K562 (cell line): ENCODE measurements around the gene DEF6. TPM values are rescaled to one million over a fixed set of nuclear protein-coding genes. Genes with fewer than 3 reads are reported as not detected.

Experiments used
- CEBPG ChIP-seq, 3 experiments: fragments of 200-800 bp in 1 of 3; sonication (Bioruptor generic) in 1 of 3; sonication (generic) in 1 of 3; formaldehyde crosslinking in 1 of 3; IDR thresholded peaks in 2 of 3; conservative IDR thresholded peaks in 1 of 3; 2 replicates each; pipeline versions ENCODE4 v1.6.1 to v1.8.0; 2016 to 2022; ENCODE audit warnings: missing compliant biosample characterization in 2 of 3, missing genetic modification characterization in 2 of 3, mild to moderate bottlenecking in 1 of 3, missing genetic modification reagents in 1 of 3
- GABPB1 ChIP-seq: sonication (generic); formaldehyde crosslinking; IDR thresholded peaks from 2 replicates; pipeline ENCODE4 v1.8.0; 2022; ENCODE audit warnings: mild to moderate bottlenecking, missing genetic modification reagents
- JUN ChIP-seq, 2 experiments: sonication (generic) in 1 of 2; formaldehyde crosslinking in 1 of 2; IDR thresholded peaks; 2 replicates each; pipeline versions ENCODE4 v1.6.1 to v1.8.0; 2012 to 2022; ENCODE audit warnings: borderline replicate concordance in 2 of 2, mild to moderate bottlenecking in 2 of 2, improper control_type of control experiment in 1 of 2, low read depth in 1 of 2, low read length in 1 of 2, missing genetic modification reagents in 1 of 2
- MYNN ChIP-seq, 2 experiments: sonication (generic); formaldehyde crosslinking in 1 of 2; IDR thresholded peaks; 2 replicates each; pipeline versions ENCODE4 v1.5.0 to v1.6.1; 2016 to 2020; ENCODE audit warnings: antibody characterized with exemption in 1 of 2, missing genetic modification reagents in 1 of 2
- NCOA4 ChIP-seq: fragments of 450-650 bp; IDR thresholded peaks from 2 replicates; pipeline ENCODE4 v1.6.1; 2018; ENCODE audit warnings: mild to moderate bottlenecking; ENCODE audit not compliant: partially characterized antibody
- NFIC ChIP-seq: fragments of 450-650 bp; IDR thresholded peaks from 2 replicates; pipeline ENCODE4 v1.6.1; 2017; ENCODE audit warnings: mild to moderate bottlenecking, inconsistent platforms
- PML ChIP-seq: IDR thresholded peaks from 2 replicates; pipeline ENCODE4 v1.6.1; 2012; ENCODE audit warnings: low read length, inconsistent platforms
- SAFB2 ChIP-seq: fragments of 200-400 bp; formaldehyde crosslinking; IDR thresholded peaks from 2 replicates; pipeline ENCODE4 v1.6.1; 2018; ENCODE audit warnings: borderline replicate concordance, low read length, low read depth, moderate library complexity; ENCODE audit not compliant: severe bottlenecking
- SMARCA4 ChIP-seq: fragments of 450-650 bp; IDR thresholded peaks from 2 replicates; pipeline ENCODE4 v1.6.1; 2016
- SREBF1 ChIP-seq: fragments of 150-350 bp; IDR thresholded peaks from 2 replicates; pipeline ENCODE4 v1.6.1; 2014; ENCODE audit warnings: antibody characterized with exemption, low read depth, low read length, borderline replicate concordance
- YBX1 ChIP-seq: fragments of 450-650 bp; IDR thresholded peaks from 2 replicates; pipeline ENCODE4 v1.7.1; 2016; ENCODE audit warnings: mild to moderate bottlenecking
- polyA plus RNA-seq, 8 experiments: library from polyadenylated mRNA; depleted of rRNA in 4 of 8; stranded (reverse) in 5 of 8; unstranded in 3 of 8; fragments of >200 nt; fragmentation: Nextera tagmentation in 2 of 8; fragmentation: Illumina TruSeq in 1 of 8; extraction: Ambion mirVana in 2 of 8; extraction: Trizol in 1 of 8; gene quantifications; 2 replicates each; pipeline versions ENCODE4 v1.2.1 to v1.2.3, GENCODE V29; 2011 to 2014; ENCODE audit warnings: inconsistent platforms in 1 of 8, missing spikeins in 1 of 8
- total RNA-seq, 7 experiments: library from RNA; depleted of rRNA in 6 of 7; stranded (reverse); fragments of >200 nt in 6 of 7; fragmentation: Illumina TruSeq in 2 of 7; extraction: Trizol in 2 of 7; gene quantifications; 2 replicates each; pipeline versions ENCODE4 v1.2.1 to v1.2.3, GENCODE V29; 2011 to 2021; ENCODE audit warnings: low replicate concordance in 1 of 7
- TF ChIP-seq, protein P1 (sequence below): fragments of 250-450 bp; sonication (Bioruptor Pico); IDR thresholded peaks from 2 replicates; pipeline ENCODE4 v1.6.1; 2021; ENCODE audit warnings: mild to moderate bottlenecking
- TF ChIP-seq, protein P2 (sequence below): sonication (generic); formaldehyde crosslinking; IDR thresholded peaks from 2 replicates; pipeline ENCODE4 v1.8.0; 2023; ENCODE audit warnings: mild to moderate bottlenecking, missing genetic modification reagents
- TF ChIP-seq, protein P3 (sequence below): fragments of 450-650 bp; formaldehyde crosslinking; IDR thresholded peaks from 2 replicates; pipeline ENCODE4 v1.4.0; 2020; ENCODE audit warnings: mild to moderate bottlenecking, mixed read lengths
- TF ChIP-seq, protein P4 (sequence below): fragments of 450-650 bp; IDR thresholded peaks from 2 replicates; pipeline ENCODE4 v1.6.1; 2016; ENCODE audit warnings: borderline replicate concordance
- TF ChIP-seq, protein P5 (sequence below), 2 experiments: IDR thresholded peaks; 2 replicates each; pipeline ENCODE4 v1.6.1; 2011; ENCODE audit warnings: borderline replicate concordance in 1 of 2, control low read depth in 1 of 2, low read depth in 1 of 2, low read length in 1 of 2, mild to moderate bottlenecking in 1 of 2, mixed read lengths in 1 of 2, moderate library complexity in 1 of 2; ENCODE audit not compliant: insufficient read depth in 1 of 2, insufficient read length in 1 of 2, poor library complexity in 1 of 2, severe bottlenecking in 1 of 2; ENCODE audit errors: extremely low read depth in 1 of 2

The DEF6 gene
- total and polyA plus RNA-seq, 9 of the 15 experiments (the other 6 are each of a cell fraction or from before 2014, with no cell fraction given) = 1.3 to 44.6 (median 22.7) TPM

DNA sequence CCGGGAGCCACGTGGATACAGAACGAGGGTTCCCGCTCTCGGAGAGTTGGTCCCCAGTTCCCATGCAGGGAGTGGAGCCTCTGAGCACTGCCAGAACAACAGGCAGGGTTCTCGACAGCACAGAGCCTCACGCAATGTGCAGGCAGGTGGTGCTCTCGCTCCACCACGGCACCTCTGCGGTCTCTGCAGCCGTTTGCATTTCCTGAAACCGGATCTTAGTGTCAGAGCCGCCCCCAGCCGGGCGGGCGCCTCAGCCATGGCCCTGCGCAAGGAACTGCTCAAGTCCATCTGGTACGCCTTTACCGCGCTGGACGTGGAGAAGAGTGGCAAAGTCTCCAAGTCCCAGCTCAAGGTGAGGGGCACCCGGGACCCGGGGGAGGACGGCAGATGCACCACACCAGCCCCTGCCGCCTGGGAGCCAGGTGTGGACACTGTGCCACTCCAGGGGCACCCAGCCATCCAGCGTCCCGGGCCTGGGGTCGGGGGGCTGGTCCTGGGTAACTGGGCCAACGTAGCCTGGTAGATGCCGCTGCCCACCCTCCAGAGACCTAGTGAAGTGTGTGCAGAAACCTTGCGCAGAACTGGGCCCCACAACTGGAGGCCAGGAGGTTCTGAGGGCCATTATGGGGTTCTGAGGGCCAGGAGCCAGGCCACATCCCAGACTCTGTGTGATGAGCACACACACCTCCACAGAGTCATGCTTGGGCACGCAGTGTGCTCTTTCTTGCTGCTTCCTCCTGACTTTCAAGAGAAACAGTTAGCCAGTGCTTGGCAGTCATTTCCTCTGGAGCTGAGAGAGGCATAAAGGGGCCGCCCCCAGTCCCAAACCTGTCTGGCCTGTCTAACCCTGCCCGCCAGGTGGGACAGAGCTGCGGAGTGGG is at the start of gene DEF6 (continued):
- TF ChIP-seq NCOA4 (no peak), SMARCA4 (0 out of 2 replicates have a peak, but pooled peaks have one; percentile 29), PML (0 out of 2 replicates have a peak, but pooled peaks have one; percentile 39), JUN (IDR thresholded peaks at IDR 0.05; ENCODE audit: borderline replicate concordance, low read depth, low read length) (peak; percentile 32; the same call in 1 of the 2 replicates), JUN (CRISPR knock-in tag; IDR thresholded peaks at IDR 0.05; ENCODE audit: borderline replicate concordance) (no peak), NFIC (peak; percentile 36; the same call in 1 of the 2 replicates), YBX1 (no peak), CEBPG (CRISPR knock-in tag; IDR thresholded peaks at IDR 0.05) (no peak; the same call in 1 of the 2 replicates), CEBPG (tag; conservative IDR thresholded peaks at IDR 0.05 in 1 of 2, IDR thresholded peaks at IDR 0.05 in 1 of 2) (no peak), SAFB2 (no peak), GABPB1 (peak; percentile 86), SREBF1 (no peak), MYNN (IDR thresholded peaks at IDR 0.05) (peak; percentile 79; the same call in 1 of the 2 replicates), MYNN (CRISPR knock-in tag; IDR thresholded peaks at IDR 0.05) (no peak)
- TF ChIP-seq, protein P1, sequence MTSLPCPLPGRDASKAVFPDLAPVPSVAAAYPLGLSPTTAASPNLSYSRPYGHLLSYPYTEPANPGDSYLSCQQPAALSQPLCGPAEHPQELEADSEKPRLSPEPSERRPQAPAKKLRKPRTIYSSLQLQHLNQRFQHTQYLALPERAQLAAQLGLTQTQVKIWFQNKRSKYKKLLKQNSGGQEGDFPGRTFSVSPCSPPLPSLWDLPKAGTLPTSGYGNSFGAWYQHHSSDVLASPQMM (CRISPR knock-in tag) = no peak
- TF ChIP-seq, protein P2, sequence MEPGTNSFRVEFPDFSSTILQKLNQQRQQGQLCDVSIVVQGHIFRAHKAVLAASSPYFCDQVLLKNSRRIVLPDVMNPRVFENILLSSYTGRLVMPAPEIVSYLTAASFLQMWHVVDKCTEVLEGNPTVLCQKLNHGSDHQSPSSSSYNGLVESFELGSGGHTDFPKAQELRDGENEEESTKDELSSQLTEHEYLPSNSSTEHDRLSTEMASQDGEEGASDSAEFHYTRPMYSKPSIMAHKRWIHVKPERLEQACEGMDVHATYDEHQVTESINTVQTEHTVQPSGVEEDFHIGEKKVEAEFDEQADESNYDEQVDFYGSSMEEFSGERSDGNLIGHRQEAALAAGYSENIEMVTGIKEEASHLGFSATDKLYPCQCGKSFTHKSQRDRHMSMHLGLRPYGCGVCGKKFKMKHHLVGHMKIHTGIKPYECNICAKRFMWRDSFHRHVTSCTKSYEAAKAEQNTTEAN (CRISPR knock-in tag) = no peak
- TF ChIP-seq, protein P3, sequence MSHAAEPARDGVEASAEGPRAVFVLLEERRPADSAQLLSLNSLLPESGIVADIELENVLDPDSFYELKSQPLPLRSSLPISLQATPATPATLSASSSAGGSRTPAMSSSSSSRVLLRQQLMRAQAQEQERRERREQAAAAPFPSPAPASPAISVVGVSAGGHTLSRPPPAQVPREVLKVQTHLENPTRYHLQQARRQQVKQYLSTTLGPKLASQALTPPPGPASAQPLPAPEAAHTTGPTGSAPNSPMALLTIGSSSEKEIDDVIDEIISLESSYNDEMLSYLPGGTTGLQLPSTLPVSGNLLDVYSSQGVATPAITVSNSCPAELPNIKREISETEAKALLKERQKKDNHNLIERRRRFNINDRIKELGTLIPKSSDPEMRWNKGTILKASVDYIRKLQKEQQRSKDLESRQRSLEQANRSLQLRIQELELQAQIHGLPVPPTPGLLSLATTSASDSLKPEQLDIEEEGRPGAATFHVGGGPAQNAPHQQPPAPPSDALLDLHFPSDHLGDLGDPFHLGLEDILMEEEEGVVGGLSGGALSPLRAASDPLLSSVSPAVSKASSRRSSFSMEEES = no peak
- TF ChIP-seq, protein P4, sequence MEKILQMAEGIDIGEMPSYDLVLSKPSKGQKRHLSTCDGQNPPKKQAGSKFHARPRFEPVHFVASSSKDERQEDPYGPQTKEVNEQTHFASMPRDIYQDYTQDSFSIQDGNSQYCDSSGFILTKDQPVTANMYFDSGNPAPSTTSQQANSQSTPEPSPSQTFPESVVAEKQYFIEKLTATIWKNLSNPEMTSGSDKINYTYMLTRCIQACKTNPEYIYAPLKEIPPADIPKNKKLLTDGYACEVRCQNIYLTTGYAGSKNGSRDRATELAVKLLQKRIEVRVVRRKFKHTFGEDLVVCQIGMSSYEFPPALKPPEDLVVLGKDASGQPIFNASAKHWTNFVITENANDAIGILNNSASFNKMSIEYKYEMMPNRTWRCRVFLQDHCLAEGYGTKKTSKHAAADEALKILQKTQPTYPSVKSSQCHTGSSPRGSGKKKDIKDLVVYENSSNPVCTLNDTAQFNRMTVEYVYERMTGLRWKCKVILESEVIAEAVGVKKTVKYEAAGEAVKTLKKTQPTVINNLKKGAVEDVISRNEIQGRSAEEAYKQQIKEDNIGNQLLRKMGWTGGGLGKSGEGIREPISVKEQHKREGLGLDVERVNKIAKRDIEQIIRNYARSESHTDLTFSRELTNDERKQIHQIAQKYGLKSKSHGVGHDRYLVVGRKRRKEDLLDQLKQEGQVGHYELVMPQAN = no peak; the same call in 1 of the 2 replicates
- TF ChIP-seq, protein P5, sequence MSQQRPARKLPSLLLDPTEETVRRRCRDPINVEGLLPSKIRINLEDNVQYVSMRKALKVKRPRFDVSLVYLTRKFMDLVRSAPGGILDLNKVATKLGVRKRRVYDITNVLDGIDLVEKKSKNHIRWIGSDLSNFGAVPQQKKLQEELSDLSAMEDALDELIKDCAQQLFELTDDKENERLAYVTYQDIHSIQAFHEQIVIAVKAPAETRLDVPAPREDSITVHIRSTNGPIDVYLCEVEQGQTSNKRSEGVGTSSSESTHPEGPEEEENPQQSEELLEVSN (IDR thresholded peaks at IDR 0.05; ENCODE audit: borderline replicate concordance in 1 of 2, extremely low read depth in 1 of 2, insufficient read depth in 1 of 2, insufficient read length in 1 of 2, low read depth in 1 of 2, low read length in 1 of 2, poor library complexity in 1 of 2, severe bottlenecking in 1 of 2) = peak; percentile 85 to 94
